HG02938 (cell line): ENCODE data around the gene TMEM184A.

Experiments
- ATAC-seq: cut with Tn5 transposase; IDR thresholded peaks from one replicate; pipeline ENCODE4 v1.9.1; 2021; ENCODE audit warnings: mild to moderate bottlenecking, moderate library complexity; ENCODE audit not compliant: unreplicated experiment

The TMEM184A gene

GRCh38 chr7:1553512-1554210 is 2.3 kb downstream of the TMEM184A start:
- ATAC-seq = no peak

DNA sequence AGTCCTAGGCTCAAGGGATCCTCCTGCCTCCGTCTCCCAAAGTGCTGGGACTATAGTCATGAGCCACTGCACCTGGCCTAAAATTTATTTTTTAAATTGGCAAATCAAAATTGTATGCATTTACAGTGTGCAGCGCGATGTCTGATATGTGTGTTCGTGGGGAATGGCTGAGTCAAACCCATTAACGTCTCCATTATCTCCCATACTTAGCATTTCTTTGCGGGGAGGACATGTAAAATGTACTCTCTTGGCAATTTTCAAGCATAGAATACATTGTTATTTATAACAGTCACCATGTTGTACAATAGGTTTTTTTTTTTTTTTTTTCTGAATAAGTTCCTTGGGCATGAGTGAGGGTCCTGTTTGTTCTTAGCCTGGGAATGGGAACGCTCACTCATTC is 3.8 kb downstream of the TMEM184A start:
- ATAC-seq = no peak

DNA sequence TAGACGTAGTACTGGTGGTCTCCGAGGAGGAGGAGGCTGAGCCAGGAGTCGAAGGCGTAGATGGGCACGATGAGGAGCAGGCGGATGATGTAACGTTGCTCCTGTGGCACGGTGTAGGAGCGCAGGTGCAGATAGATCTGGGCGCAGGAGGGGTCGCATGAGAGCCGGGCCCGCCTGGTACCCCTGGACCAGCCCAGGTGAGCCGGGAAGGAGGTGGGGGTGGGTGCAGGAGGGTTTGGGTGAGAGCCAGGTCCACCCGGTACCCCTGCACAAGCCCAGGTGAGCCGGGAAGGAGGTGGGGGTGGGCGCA is 5.2 kb downstream of the TMEM184A start:
- ATAC-seq = no peak

- no peak for ATAC-seq
These were observed 5.8 kb downstream of the TMEM184A start for GRCh38 chr7:1550005-1550845.

DNA sequence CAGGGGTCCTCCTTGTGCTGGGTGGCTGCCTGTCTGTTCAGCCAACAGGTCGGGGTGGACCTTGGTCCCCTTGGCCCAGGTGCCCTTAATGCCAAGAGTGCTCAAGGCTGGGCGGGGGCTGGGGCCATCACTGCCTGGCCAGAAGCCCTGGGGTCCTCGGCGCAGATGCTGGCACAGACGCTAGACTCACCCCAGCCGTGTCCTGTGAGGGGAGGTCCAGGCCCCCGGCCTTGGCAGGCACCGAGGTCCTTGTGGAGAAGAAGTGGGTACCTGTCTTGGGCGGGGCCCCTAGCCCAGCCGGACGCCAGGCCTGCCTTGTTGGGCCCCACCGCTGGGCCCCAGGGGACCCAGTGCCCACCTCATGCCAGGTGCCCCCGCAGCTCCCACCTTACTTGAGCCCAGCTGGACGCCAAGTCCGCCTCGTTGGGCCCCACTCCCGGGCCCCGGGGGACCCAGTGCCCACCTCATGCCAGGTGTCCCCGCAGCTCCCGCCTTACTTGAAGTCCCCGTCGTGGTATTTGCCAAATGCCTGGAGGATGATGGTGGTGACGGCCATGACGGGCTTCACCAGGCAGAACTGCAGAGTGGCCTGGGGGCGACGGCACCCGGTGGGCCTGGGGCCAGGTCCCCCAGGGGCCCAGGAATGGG is 6.5 kb downstream of the TMEM184A start:
- ATAC-seq = no peak

GRCh38 chr7:1548944-1549343 is 7.1 kb downstream of the TMEM184A start:
- no peak for ATAC-seq

- ATAC-seq = no peak
These were observed 7.6 kb downstream of the TMEM184A start for GRCh38 chr7:1548438-1548831.

DNA sequence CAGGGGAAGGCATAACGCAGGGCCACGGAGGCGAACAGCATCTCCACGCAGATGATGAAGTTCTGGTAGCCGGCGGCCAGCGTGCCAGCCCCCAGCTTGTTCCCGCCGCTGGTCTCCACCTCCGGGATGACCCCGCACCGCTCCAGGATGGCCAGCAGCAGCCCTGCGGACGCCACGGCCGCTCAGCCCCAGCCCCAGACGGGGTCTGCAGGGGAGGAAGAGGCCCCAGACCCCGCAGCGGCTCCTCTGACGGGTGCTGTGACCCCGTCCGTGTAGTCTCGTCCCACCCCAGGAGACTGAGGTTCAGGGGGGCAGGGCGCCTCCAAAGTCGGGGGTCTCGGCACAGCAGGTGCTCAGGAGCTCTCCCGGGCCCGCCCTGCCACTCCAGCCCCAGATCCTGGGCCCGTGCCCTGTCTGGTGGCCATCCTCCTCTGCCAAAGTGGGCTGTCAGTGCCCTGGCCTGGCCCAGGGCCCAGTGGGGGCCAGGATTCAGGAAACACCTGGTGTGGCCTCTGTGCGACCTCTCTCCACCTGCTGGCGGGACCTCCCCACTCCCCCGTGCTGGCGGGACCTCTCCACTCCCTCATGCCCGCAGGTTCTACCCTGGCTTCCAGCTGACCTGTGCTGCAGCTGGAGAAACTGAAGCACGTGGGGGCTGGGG is 8.1 kb downstream of the TMEM184A start:
- no peak for ATAC-seq

- no peak for ATAC-seq
These were observed 8.9 kb downstream of the TMEM184A start for GRCh38 chr7:1546909-1547776.

DNA sequence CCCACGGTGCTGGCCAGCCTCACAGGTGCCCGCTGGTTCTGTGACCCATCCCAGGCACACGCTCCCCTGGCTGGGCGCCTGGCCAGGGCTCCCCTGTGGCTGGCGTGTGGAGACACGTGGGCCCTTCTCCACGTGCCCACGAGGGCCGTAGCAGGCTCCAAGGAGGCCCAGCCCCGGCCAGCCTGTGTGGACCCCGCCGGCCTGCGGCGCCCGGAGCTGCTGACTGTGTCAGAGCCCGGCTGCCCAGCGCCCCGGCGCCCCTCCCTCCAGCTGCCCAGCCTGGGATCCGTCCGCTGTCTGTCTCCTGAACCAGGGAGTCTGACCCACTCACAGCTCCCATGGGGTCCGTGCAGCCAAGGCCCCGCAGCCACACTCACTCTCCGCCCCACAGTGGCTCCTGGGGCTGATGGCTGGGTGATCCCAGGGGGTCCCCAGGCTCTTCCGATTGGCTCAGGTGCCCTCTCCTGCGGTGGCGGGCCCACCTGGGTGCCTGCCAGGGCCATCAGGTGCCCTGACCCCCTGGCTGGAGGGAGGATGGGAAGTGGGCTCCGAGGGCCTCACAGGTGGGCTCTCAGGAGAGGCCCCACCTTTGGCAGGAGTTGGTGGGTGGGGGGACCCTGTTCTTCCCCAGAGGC is 9.6 kb downstream of the TMEM184A start:
- no peak for ATAC-seq

DNA sequence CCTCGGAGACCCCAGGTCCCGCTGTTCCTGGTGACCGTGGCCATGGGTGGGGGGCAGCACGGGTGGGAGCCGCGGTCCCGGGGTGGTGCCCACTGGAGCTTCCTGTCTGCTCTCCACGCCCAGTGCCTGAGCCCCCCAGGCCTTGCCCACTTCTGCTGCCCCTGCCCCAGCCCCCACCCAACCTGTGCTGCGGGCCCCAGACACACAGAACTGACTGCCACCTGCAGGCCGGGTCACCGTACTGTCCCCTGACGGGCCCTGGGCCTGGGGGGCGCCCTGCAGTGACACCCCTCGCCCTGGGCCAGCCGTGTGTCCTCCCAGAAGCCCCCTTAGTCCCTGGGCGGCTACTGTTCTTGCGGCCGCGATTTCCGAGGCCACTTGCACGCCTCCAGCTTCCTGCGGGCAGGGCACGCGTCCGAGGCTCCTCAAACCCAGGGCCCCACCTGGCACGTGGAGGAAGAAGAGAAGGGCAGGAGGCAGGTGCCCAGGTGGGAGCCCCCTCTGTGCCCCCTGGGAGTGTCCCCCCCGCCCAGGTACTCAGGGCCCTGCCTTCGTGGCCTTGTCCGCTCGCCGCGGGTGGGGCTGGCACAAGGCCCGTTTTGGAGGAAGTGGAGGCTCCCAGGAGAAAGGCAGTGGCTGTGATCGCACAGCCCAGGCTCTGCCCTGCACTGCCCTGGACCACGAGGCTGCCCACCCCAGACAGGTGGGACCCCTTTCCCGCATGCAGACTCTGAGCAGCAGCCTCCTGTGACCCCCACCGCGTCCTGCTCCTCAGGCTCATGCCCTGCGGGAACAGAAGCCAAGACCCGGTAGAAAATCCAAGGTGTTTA is 10.4 kb downstream of the TMEM184A start:
- no peak for ATAC-seq

DNA sequence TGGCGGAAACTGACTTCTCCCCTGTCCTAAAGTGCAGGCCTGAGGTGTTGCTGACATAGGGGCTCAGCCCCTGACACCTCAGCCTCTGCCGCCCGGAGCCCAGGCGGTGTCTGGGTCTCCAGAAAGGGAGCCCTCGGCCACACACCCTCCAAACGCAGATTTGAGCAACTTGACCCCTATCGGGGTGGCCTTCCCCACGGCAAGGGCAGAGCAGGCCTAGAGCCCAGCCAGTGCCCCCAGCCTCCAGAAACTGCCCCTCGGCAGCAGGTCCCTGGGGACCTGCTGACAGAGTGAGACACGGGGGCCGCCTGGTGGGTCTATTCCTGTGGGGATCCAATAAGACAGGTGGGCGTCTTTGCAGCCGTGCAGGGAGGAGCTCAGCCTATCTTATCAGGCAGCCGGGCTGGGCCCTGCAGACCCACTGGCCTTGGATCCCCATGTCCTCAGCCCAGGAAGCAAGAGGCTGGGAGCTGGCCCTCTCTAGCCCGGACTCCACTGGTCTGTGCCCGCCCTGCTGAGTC is 11.0 kb downstream of the TMEM184A start:
- ATAC-seq = no peak

DNA sequence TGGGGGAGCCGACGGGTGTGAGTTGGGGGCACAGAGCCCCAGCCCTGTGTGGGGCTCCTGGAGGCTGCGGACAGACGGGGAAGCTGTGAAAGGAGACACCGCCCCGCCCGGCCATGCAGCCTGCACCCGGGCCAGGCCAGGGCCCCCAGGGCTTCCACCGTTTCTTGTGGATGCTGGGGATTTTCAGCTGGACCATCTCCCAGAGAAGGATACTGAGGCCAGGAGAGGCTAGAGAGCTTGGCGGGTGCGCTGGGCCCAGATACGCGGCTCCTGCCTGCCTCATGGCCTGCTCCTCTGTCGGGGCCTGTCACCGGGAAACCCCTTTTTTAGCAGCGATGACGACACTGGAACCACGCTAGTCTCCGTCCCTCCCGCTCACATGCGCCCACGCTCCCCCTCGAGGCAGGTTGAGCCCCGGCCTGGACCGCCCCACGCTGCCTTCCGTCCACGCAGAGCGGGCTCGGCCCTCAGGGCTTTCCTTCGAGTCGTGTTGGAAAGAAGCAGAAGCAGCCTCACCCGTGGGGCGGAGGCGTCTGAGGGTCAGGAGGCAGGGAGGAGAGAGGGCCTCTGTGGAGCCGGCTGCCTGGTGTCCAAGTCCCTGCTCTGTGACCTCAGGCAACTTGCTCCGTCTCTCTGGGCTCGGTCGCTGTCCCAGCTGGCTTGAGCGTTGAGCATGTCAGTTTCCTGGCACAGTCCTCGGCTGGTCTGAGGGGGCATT is 11.7 kb downstream of the TMEM184A start:
- ATAC-seq = no peak

GRCh38 chr7:1543826-1544177 is 12.2 kb downstream of the TMEM184A start:
- no peak for ATAC-seq

DNA sequence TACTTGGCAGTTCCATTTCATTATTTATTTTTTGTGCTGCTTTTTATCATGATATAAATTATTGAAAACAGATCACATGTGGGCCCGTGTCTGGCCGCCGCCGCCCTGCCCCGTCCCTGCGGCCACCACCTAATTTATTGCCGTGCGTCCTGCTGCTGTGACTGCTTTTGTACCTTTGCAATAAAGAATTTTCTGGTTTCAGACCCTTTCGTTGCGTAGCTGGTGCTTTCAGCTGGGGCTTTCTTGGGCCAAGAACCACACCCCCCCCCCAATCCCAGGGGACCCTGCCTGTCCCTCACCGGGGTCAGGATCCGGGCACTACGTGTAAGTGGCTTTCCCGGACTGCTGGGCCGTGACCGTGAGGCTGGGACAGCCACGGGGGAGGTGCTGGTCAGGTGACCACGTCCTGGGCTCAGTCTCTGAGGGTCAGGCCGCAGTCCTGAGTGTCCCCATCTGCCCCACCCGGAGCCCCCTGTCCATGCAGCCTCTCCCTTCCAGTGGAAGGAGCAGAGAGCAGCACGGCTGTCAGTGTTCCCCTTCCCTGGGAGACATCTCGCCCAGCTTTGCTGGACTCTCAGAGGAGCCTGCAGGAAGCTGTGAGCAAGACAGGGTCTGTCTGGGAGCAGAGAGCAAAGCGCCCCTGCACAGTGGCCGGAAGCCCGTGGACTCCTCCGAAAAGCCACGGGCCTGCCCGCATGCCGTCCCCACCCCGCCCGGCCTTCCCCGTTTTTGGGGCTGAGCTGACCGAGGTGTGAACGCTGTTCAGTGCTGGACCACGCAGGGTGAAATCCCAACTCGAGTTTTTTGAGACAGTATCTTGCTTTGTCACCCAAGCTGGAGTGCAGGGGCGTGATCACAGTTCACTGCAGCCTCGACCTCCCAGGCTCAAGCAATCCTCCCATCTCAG is 12.9 kb downstream of the TMEM184A start:
- ATAC-seq = no peak

- no peak for ATAC-seq
These were observed 13.7 kb downstream of the TMEM184A start for GRCh38 chr7:1542329-1542728.

DNA sequence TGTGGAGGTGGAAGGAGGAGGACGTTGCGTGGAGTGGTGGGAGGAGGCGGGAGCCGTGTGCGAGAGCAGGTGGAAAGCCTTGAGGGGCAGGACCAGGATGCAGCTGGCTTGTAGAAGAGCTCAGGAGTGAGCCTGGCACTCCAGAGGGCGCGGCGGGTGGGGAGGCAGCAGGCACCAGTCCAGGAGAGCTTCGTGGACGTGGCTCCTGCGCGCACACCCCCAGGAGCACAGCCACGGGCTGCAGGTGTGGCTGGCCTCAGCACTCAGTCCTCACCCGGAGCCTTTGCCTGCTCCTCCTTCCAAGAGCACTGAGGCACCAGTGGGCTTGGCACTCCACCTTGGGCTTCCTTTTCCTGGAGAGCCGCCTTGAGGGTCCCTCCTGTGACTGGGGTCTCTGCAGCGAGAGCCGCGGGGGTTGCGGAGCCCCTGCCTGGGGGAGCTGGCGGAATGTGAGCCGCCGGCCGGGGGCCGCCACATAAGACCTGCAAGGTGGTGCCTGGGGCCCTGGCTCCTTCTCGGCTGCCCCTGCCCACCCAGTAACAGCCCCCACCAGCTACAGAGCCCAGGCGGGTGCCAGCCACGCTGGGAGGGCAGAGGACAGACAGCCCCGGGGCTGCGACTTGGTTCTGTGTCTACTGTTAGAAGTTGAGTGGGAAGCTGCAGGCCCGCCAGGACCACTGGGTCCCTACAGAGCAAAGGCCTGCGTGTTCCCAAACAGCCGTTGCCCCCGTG is 14.4 kb downstream of the TMEM184A start:
- no peak for ATAC-seq
